ENCODE measurements around the gene ADNP. TPM values are rescaled to one million over a fixed set of nuclear protein-coding genes. Genes with fewer than 3 reads are reported as not detected.

Gene ADNP
- total RNA-seq, 1 experiment from 2014 or later = 143 TPM

DNA sequence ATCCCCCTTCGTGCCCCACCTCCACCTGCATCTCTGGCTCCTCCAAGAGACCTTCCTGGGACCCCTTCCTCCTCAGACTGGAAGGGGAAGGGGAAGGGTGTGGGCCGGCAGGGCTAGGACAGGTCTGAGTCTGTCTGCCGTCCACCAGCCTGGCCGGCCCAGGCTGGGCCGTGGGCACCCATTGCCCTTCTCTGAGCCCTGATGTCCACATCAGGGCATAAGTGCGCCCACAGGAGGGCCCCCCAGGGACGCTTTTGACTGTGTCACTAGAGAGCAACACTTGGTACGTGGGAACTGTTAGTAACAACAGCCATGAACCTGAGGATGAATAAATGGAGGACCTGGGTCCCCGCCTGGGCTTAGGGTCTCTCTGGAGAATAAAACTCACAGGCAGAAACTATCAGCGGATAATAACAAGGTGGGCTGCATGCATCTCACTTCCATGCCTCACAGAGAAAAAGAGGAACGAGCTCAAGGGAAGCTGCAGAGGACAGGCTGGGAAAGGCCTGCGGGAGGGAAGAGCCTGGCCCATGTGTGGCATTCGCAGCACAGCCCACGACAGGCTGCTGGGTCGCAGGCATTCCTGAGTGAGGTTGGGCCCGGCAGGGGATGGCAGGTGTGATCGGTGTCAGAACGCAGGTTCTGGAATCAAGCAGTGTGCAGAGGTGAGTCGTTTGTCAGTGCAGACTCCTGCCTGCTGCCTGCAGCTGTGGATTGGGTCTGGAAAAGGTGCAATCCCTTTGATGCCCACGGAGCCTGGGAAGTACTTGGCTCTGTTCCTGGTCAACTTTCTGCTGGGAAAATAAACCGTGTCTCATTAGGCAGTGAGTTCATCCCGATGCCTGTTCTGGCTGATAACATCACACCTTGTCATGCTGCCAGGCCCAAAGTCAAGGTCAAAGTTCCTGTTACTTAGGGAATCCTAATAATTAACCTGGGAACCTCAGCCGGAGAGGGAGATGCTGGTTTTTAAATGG, 75.5 kb downstream of the ADNP start:
- H4K20me1 ChIP-seq (ENCODE audit: control insufficient read depth, insufficient read depth, insufficient read length) = no peaks in the 10 kb centered on the region
- H3K23ac ChIP-seq (ENCODE audit: insufficient read length, low read depth, low read length) = no peak overlapping the region
- Mint-ChIP-seq H3K36me3 (ENCODE audit: insufficient read depth in 1 of 3, low read depth in 3 of 3) (peaks cover 0 to 2% (median 0%) of the 10 kb centered on the region in 3 experiments; a peak in 1 of 7 replicates), H3K9me3 (no peaks in the 10 kb centered on the region), H3K4me3 (no peak overlapping the region), H3K27ac (peak overlapping the region; percentile 24 to 77 (median 60); a peak in 5 of 7 replicates), H3K4me1 (peaks cover 21 to 31% of the 10 kb centered on the region in 2 experiments), H3K27me3 (ENCODE audit: low read depth) (no peaks in the 10 kb centered on the region)
- H2AFZ ChIP-seq (ENCODE audit: low read length) = no peak overlapping the region
- no peak overlapping the region for H4K5ac ChIP-seq (ENCODE audit: insufficient read length, low read depth, low read length)
- no peak overlapping the region for H4K91ac ChIP-seq (ENCODE audit: insufficient read length, low read depth, low read length)
- no peak overlapping the region for H2BK120ac ChIP-seq (ENCODE audit: low read depth, low read length, poor library complexity, severe bottlenecking)
- H3K4ac ChIP-seq (ENCODE audit: low read depth, low read length) = no peak overlapping the region
- no peak overlapping the region for H3K9ac ChIP-seq (ENCODE audit: extremely low read depth, insufficient read length, low read length)
- no peak overlapping the region for H2BK15ac ChIP-seq (ENCODE audit: low read depth, low read length)
- no peak overlapping the region for H4K8ac ChIP-seq (replicated peaks; ENCODE audit: insufficient read length, low read depth, low read length)
- no peak overlapping the region for H3K18ac ChIP-seq (ENCODE audit: insufficient read length, low read depth, low read length)
- H3K56ac ChIP-seq (ENCODE audit: insufficient read length, low read depth, low read length) = no peak overlapping the region
- no peaks in the 10 kb centered on the region for H3K79me2 ChIP-seq (ENCODE audit: insufficient read depth, low read length)
- no peak overlapping the region for H2BK20ac ChIP-seq (ENCODE audit: low read depth, low read length, poor library complexity, severe bottlenecking)
- no peaks in the 10 kb centered on the region for H3K23me2 ChIP-seq (ENCODE audit: insufficient read length, low read depth, low read length, poor library complexity, severe bottlenecking)
- TF ChIP-seq, protein P1, sequence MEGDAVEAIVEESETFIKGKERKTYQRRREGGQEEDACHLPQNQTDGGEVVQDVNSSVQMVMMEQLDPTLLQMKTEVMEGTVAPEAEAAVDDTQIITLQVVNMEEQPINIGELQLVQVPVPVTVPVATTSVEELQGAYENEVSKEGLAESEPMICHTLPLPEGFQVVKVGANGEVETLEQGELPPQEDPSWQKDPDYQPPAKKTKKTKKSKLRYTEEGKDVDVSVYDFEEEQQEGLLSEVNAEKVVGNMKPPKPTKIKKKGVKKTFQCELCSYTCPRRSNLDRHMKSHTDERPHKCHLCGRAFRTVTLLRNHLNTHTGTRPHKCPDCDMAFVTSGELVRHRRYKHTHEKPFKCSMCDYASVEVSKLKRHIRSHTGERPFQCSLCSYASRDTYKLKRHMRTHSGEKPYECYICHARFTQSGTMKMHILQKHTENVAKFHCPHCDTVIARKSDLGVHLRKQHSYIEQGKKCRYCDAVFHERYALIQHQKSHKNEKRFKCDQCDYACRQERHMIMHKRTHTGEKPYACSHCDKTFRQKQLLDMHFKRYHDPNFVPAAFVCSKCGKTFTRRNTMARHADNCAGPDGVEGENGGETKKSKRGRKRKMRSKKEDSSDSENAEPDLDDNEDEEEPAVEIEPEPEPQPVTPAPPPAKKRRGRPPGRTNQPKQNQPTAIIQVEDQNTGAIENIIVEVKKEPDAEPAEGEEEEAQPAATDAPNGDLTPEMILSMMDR (conservative IDR thresholded peaks at IDR 0.05) = no peak
- DNase-seq = peak; percentile 68
- H3K4me1 ChIP-seq (ENCODE audit: insufficient read depth, low read length) = no peaks in the 10 kb centered on the region; the same call in 1 of the 2 replicates
- H3K14ac ChIP-seq (ENCODE audit: insufficient read depth, low read length) = peak overlapping the region; percentile 53; the same call in 1 of the 2 replicates
- no peak overlapping the region for H3K4me2 ChIP-seq (ENCODE audit: insufficient read depth, insufficient read length, low read length)
- no peak overlapping the region for H3T11ph ChIP-seq (ENCODE audit: low read length)
- H2BK5ac ChIP-seq (ENCODE audit: insufficient read length, low read length) = no peak overlapping the region
- no peaks in the 10 kb centered on the region for H3K79me1 ChIP-seq (ENCODE audit: insufficient read depth, low read depth, low read length, poor library complexity, severe bottlenecking)
- H3K9me3 ChIP-seq (ENCODE audit: control insufficient read depth, low read depth, low read length) = no peaks in the 10 kb centered on the region
- H2AK5ac ChIP-seq (ENCODE audit: insufficient read length, low read length) = no peak overlapping the region
- no CpG with 5 or more reads among the region's 23 CpGs for WGBS (ENCODE audit: extremely low coverage, insufficient read length, low lambda C conversion rate)
- no peaks in the 10 kb centered on the region for H3K27me3 ChIP-seq (ENCODE audit: insufficient read depth, low read length)
- no peak overlapping the region for H3K27ac ChIP-seq (ENCODE audit: insufficient read length, low read depth, low read length)
- H2BK12ac ChIP-seq (ENCODE audit: insufficient read length, low read depth, low read length) = no peak overlapping the region
